ENCODE results near the gene CHMP2A.

GRCh38 chr19:58556622-58557220 lies 1.8 kb upstream of the CHMP2A start:
- TF ChIP-seq, protein P1, sequence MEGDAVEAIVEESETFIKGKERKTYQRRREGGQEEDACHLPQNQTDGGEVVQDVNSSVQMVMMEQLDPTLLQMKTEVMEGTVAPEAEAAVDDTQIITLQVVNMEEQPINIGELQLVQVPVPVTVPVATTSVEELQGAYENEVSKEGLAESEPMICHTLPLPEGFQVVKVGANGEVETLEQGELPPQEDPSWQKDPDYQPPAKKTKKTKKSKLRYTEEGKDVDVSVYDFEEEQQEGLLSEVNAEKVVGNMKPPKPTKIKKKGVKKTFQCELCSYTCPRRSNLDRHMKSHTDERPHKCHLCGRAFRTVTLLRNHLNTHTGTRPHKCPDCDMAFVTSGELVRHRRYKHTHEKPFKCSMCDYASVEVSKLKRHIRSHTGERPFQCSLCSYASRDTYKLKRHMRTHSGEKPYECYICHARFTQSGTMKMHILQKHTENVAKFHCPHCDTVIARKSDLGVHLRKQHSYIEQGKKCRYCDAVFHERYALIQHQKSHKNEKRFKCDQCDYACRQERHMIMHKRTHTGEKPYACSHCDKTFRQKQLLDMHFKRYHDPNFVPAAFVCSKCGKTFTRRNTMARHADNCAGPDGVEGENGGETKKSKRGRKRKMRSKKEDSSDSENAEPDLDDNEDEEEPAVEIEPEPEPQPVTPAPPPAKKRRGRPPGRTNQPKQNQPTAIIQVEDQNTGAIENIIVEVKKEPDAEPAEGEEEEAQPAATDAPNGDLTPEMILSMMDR (IDR thresholded peaks at IDR 0.05) = no peak
- no peak for TF ChIP-seq EZH2 (IDR thresholded peaks at IDR 0.05; ENCODE audit: borderline replicate concordance, insufficient read depth, low read depth, low read length, poor library complexity, severe bottlenecking)

Data from B cell (primary cell).